ENCODE measurements around the gene MCF2L. TPM values are rescaled to one million over a fixed set of nuclear protein-coding genes. Genes with fewer than 3 reads are reported as not detected.

Gene MCF2L
- total and polyA plus RNA-seq, 5 donors from 2014 or later, result 0.34 to 22.2 (median 1.3) TPM

DNA sequence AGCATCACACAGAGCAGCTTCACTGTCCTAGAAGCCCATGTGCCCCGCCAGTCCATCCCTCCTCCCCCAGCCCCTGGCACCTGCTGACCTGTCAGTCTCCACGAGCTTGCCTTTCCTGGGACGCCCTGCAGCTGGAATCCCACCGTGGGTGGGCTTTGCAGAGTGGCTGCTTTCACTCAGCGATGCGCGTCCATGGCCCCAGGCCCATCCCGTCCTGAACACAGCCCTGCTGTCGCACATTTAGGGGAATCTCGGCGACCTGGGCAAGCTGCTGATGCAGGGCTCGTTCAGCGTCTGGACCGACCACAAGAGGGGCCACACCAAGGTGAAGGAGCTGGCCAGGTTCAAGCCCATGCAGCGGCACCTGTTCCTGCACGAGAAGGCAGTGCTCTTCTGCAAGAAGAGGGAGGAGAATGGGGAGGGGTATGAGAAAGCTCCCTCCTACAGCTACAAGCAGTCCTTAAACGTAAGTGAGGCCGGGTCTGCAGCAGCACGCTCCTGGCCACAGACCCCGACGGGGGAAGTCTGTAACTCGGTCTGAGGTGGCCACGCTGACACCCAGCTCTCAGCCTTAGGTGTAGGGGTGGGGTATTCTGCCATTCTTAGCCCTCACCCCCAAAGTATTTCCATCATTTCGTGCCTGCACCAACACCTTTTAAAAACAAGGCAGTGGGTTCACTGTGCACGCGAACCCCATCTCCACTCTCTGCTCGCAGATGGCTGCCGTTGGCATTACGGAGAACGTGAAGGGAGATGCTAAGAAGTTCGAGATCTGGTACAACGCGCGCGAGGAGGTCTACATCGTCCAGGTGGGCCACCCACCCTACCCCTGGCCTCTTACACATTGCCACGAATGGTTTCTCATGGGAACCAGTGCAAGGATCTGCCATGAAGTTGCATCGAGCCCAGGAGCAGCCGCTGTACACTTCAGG, 118.2 kb downstream of the MCF2L start:
- DNase-seq (no peak), ATAC-seq (ENCODE audit: low read depth in 2 of 2) (no peak)
- H3K4me3 ChIP-seq (ENCODE audit: low read depth, low read length), result no peak overlapping the region
- Mint-ChIP-seq H3K27ac (no peak overlapping the region), H3K4me3 (no peak overlapping the region), H3K4me1 (no peaks in the 10 kb centered on the region), H3K9me3 (no peaks in the 10 kb centered on the region), H3K27me3 (no peaks in the 10 kb centered on the region), H3K36me3 (no peaks in the 10 kb centered on the region)
- no peak overlapping the region for H3K27ac ChIP-seq (ENCODE audit: insufficient read depth, low read length, poor library complexity, severe bottlenecking)
- no peaks in the 10 kb centered on the region for H3K9me3 ChIP-seq (ENCODE audit: control insufficient read depth in 2 of 2, low read length in 2 of 2)
- no peaks in the 10 kb centered on the region for H3K36me3 ChIP-seq (ENCODE audit: control insufficient read depth, insufficient read depth, low read length)
- H3K27me3 ChIP-seq (ENCODE audit: control insufficient read depth, insufficient read depth, low read length), result no peaks in the 10 kb centered on the region
- H3K4me1 ChIP-seq (ENCODE audit: control insufficient read depth, insufficient read depth, low read length, poor library complexity, severe bottlenecking), result no peaks in the 10 kb centered on the region

DNA sequence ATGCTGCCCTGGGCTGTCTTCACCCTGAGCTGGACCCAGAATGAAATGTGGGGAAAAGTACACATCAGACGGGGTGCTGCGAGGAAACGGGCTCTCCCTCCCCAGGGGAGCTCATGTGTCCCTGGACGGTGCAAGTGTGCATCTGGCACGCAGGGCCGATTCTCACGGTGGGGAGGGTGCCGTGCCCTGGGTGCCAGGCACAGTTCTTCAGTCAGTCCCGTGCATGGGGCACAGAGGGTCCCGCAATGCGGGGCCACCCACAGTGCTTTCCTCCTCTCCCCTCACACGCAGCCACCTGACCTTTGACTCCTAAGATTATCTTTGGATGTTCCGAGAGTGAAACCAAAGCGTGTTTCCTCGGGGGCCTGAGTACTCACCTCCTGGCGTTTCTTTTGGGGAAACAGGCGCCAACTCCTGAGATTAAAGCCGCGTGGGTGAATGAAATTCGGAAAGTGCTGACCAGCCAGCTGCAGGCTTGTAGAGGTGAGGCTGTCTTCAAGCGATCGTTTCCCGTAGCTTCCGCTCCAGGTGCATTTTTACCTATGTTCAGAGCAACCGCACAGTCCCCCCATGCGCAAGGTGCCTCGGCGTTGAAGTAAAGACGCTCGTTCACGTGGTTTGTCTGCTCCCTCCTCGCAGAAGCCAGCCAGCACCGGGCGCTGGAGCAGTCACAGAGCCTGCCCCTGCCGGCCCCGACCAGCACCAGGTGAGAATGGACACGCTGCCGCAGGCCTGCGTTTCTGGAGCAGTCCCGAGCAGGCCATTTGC, 119.1 kb downstream of the MCF2L start:
- no peaks in the 10 kb centered on the region for H3K9me3 ChIP-seq (ENCODE audit: control insufficient read depth in 2 of 2, low read length in 2 of 2)
- ATAC-seq (ENCODE audit: low read depth in 2 of 2) (no peak), DNase-seq (no peak)
- H3K27me3 Mint-ChIP-seq, result no peaks in the 10 kb centered on the region
- no peaks in the 10 kb centered on the region for H3K9me3 Mint-ChIP-seq
- no peaks in the 10 kb centered on the region for H3K4me1 ChIP-seq (ENCODE audit: control insufficient read depth, insufficient read depth, low read length, poor library complexity, severe bottlenecking)
- H3K4me3 ChIP-seq (ENCODE audit: low read depth, low read length), result no peak overlapping the region
- no peaks in the 10 kb centered on the region for H3K27me3 ChIP-seq (ENCODE audit: control insufficient read depth, insufficient read depth, low read length)
- no peaks in the 10 kb centered on the region for H3K4me1 Mint-ChIP-seq
- peak overlapping the region in 1 of 3 donors; percentile 74 for H3K27ac Mint-ChIP-seq
- no peaks in the 10 kb centered on the region for H3K36me3 Mint-ChIP-seq
- no peak overlapping the region for H3K27ac ChIP-seq (ENCODE audit: insufficient read depth, low read length, poor library complexity, severe bottlenecking)
- no peak overlapping the region for H3K4me3 Mint-ChIP-seq
- H3K36me3 ChIP-seq (ENCODE audit: control insufficient read depth, insufficient read depth, low read length), result no peaks in the 10 kb centered on the region

DNA sequence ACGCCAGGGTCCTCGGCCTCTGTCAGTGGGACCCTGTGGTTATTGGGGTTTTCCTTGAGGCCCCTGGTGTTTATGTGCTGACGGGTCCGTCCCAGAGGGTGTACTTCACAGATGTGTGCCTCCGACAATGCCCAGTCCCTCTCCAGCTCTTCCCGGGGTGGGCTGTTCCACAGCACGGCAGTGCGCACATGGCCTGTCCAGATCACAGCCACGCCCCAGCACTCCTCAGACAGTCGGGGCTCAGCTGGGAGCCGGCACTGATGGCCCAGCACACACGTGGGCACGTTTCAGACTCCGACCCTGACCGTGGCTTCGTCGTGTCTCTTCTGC, 119.6 kb downstream of the MCF2L start:
- DNase-seq (no peak), ATAC-seq (ENCODE audit: low read depth in 2 of 2) (no peak)
- H3K27ac ChIP-seq (ENCODE audit: insufficient read depth, low read length, poor library complexity, severe bottlenecking), result no peak overlapping the region
- H3K27me3 ChIP-seq (ENCODE audit: control insufficient read depth, insufficient read depth, low read length), result no peaks in the 10 kb centered on the region
- no peak overlapping the region for H3K4me3 ChIP-seq (ENCODE audit: low read depth, low read length)
- H3K4me1 ChIP-seq (ENCODE audit: control insufficient read depth, insufficient read depth, low read length, poor library complexity, severe bottlenecking), result no peaks in the 10 kb centered on the region
- H3K27me3 Mint-ChIP-seq, result no peaks in the 10 kb centered on the region
- H3K9me3 ChIP-seq (ENCODE audit: control insufficient read depth in 2 of 2, low read length in 2 of 2), result no peaks in the 10 kb centered on the region
- no peaks in the 10 kb centered on the region for H3K36me3 ChIP-seq (ENCODE audit: control insufficient read depth, insufficient read depth, low read length)
- no peak overlapping the region for H3K4me3 Mint-ChIP-seq
- no peaks in the 10 kb centered on the region for H3K36me3 Mint-ChIP-seq
- no peak overlapping the region for H3K27ac Mint-ChIP-seq
- no peaks in the 10 kb centered on the region for H3K9me3 Mint-ChIP-seq
- H3K4me1 Mint-ChIP-seq, result no peaks in the 10 kb centered on the region

DNA sequence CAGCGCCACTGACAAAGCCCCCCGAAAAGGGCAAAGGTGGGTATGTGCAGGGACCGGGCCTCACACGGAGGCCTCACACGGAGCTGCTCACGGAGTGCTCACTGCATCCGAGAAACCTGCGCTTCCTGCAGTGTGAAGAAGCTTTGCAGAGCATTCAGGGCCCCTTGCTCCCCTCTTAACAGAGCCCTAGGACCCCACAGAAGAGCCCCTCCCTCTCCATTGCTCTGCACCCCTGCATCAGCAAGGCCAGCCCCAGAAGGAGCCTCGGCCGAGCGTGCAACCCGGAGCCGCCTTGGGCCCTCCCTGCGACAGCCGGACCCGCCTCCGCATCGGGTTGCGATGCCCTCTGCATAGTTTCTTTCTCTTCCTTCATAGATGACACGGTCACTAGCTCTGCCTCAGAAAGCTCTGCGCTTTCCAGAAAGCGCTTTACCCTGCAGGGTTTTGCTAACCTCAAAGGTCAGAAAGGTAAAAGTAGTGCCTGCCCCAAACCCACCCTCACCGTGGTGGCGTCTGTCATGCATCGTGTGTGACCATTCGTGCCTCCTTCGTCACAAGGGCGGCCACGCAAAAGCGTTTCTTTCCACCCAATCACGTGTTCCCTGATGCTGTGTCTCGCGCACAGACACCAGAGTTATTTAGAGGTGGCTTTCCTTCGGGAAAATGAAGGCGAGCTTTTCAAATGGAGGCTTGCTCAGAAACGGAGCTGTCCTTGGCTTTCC, 120.8 kb downstream of the MCF2L start:
- no peak overlapping the region for H3K4me3 Mint-ChIP-seq
- no peak for ATAC-seq (ENCODE audit: low read depth in 2 of 2)

DNA sequence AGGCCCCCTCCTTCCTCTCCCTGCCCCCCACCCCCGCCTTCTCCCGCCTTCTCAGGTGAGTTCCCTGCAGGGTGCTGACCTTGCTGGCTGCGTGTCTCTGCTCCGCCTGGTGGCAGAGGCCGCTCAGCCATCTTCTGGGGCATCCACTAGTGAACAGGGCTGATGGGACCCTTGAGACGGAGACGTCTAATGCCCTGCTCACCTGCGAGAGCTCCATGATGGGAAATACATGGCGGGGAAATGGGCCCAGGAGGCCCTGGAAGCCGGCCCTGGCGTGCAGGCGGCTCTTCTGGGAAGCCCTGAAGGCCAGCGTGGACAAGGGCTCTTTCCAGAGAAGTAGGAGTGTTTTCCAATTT, 121.4 kb downstream of the MCF2L start:
- H3K4me3 ChIP-seq (ENCODE audit: low read depth, low read length), result no peak overlapping the region
- no peak overlapping the region for H3K27ac Mint-ChIP-seq
- no peaks in the 10 kb centered on the region for H3K27me3 Mint-ChIP-seq
- H3K4me3 Mint-ChIP-seq, result no peak overlapping the region
- H3K9me3 ChIP-seq (ENCODE audit: control insufficient read depth in 2 of 2, low read length in 2 of 2), result no peaks in the 10 kb centered on the region
- H3K27ac ChIP-seq (ENCODE audit: insufficient read depth, low read length, poor library complexity, severe bottlenecking), result no peak overlapping the region
- no peaks in the 10 kb centered on the region for H3K27me3 ChIP-seq (ENCODE audit: control insufficient read depth, insufficient read depth, low read length)
- H3K4me1 Mint-ChIP-seq, result no peaks in the 10 kb centered on the region
- H3K4me1 ChIP-seq (ENCODE audit: control insufficient read depth, insufficient read depth, low read length, poor library complexity, severe bottlenecking), result no peaks in the 10 kb centered on the region
- ATAC-seq (ENCODE audit: low read depth in 2 of 2), result no peak
- DNase-seq, result no peak
- H3K36me3 Mint-ChIP-seq, result no peaks in the 10 kb centered on the region
- H3K9me3 Mint-ChIP-seq, result peaks cover 0 to 2% (median 0%) of the 10 kb centered on the region in 7 donors
- H3K36me3 ChIP-seq (ENCODE audit: control insufficient read depth, insufficient read depth, low read length), result no peaks in the 10 kb centered on the region

More for the DNA sequence above, 120.8 kb downstream of the MCF2L start:
- Histone ChIP-seq H3K36me3 (ENCODE audit: control insufficient read depth, insufficient read depth, low read length) (no peaks in the 10 kb centered on the region), H3K9me3 (ENCODE audit: control insufficient read depth in 2 of 2, low read length in 2 of 2) (no peaks in the 10 kb centered on the region), H3K27me3 (ENCODE audit: control insufficient read depth, insufficient read depth, low read length) (no peaks in the 10 kb centered on the region), H3K4me1 (ENCODE audit: control insufficient read depth, insufficient read depth, low read length, poor library complexity, severe bottlenecking) (no peaks in the 10 kb centered on the region), H3K4me3 (ENCODE audit: low read depth, low read length) (no peak overlapping the region), H3K27ac (ENCODE audit: insufficient read depth, low read length, poor library complexity, severe bottlenecking) (no peak overlapping the region)
- Mint-ChIP-seq H3K27me3 (no peaks in the 10 kb centered on the region), H3K9me3 (no peaks in the 10 kb centered on the region), H3K4me1 (no peaks in the 10 kb centered on the region), H3K36me3 (no peaks in the 10 kb centered on the region), H3K27ac (no peak overlapping the region)
- no peak for DNase-seq

DNA sequence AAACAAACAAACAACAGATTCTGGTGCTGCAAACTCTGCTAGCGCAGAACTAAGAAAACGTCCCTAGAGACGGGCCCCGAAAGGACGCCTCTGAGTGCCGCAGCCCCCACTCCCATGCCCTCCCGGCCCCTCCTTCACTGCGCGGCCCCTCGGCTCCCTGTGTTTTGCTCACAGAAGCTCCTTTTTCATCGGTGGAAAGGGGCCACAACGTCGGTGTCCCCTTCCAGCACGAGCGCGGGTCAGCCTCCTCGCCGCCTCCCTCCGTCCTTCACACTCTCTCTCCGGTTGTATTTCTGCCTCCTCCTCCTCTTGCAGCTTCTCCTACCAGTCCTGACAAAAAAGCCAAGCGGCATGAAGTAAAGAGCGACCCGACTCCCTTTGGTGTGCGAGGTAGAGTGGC, 121.8 kb downstream of the MCF2L start:
- no peak overlapping the region for H3K27ac Mint-ChIP-seq
- no peak overlapping the region for H3K4me3 Mint-ChIP-seq
- H3K9me3 Mint-ChIP-seq, result peaks cover 0 to 2% (median 0%) of the 10 kb centered on the region in 7 donors
- Histone ChIP-seq H3K4me3 (ENCODE audit: low read depth, low read length) (no peak overlapping the region), H3K9me3 (ENCODE audit: control insufficient read depth in 2 of 2, low read length in 2 of 2) (no peaks in the 10 kb centered on the region), H3K27me3 (ENCODE audit: control insufficient read depth, insufficient read depth, low read length) (no peaks in the 10 kb centered on the region), H3K36me3 (ENCODE audit: control insufficient read depth, insufficient read depth, low read length) (no peaks in the 10 kb centered on the region), H3K27ac (ENCODE audit: insufficient read depth, low read length, poor library complexity, severe bottlenecking) (no peak overlapping the region), H3K4me1 (ENCODE audit: control insufficient read depth, insufficient read depth, low read length, poor library complexity, severe bottlenecking) (no peaks in the 10 kb centered on the region)
- no peaks in the 10 kb centered on the region for H3K36me3 Mint-ChIP-seq
- no peaks in the 10 kb centered on the region for H3K4me1 Mint-ChIP-seq
- DNase-seq (no peak), ATAC-seq (ENCODE audit: low read depth in 2 of 2) (no peak)
- no peaks in the 10 kb centered on the region for H3K27me3 Mint-ChIP-seq

DNA sequence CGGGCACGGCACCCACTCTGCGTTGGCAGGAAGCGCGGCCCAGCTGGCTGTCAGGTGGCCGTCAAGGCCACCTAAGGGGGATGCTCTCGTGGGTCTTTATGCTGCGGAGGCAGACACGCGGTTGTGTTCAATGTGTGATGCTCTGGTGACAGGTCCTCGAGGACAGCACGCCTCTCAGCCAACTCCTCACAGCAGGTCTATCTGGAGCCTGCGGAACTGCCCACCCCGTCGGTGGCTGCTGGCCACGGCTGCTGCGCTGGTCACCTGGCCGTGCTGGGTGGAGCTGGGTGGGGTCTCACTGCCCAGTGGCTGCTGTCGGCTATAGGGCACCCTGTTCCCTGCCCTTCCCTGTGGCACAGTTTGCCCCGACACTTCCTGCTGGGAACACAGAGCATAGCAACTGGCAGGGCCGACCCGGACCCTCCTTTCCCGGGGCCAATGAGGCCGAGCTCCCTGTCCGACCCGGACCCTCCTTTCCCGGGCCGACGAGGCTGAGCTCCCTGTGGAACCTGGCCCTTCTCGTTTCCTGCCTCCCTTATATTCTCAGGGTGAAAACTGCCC, 122.3 kb downstream of the MCF2L start:
- no peaks in the 10 kb centered on the region for H3K27me3 Mint-ChIP-seq
- peaks cover 0 to 2% (median 0%) of the 10 kb centered on the region in 7 donors for H3K9me3 Mint-ChIP-seq
- no peaks in the 10 kb centered on the region for H3K9me3 ChIP-seq (ENCODE audit: control insufficient read depth in 2 of 2, low read length in 2 of 2)
- no peaks in the 10 kb centered on the region for H3K36me3 Mint-ChIP-seq
- no peaks in the 10 kb centered on the region for H3K36me3 ChIP-seq (ENCODE audit: control insufficient read depth, insufficient read depth, low read length)
- H3K4me1 Mint-ChIP-seq, result no peaks in the 10 kb centered on the region
- no peak overlapping the region for H3K4me3 ChIP-seq (ENCODE audit: low read depth, low read length)
- no peaks in the 10 kb centered on the region for H3K4me1 ChIP-seq (ENCODE audit: control insufficient read depth, insufficient read depth, low read length, poor library complexity, severe bottlenecking)
- no peak for DNase-seq
- H3K27me3 ChIP-seq (ENCODE audit: control insufficient read depth, insufficient read depth, low read length), result no peaks in the 10 kb centered on the region
- H3K27ac Mint-ChIP-seq, result no peak overlapping the region
- ATAC-seq (ENCODE audit: low read depth in 2 of 2), result no peak
- H3K4me3 Mint-ChIP-seq, result no peak overlapping the region
- H3K27ac ChIP-seq (ENCODE audit: insufficient read depth, low read length, poor library complexity, severe bottlenecking), result no peak overlapping the region
